Measurements from ENCODE around the gene COA1.

Gene COA1

GRCh38 chr7:43646603-43647338, 82.6 kb downstream of the COA1 start:
- no peak overlapping the region for H3K4me3 ChIP-seq (ENCODE audit: low read length)
- DNase-seq (ENCODE audit: low read depth), result no peak
- no peak for TF ChIP-seq CTCF (IDR thresholded peaks at IDR 0.05; ENCODE audit: insufficient read depth, low read depth, low read length, missing control alignments)

- H3K4me3 ChIP-seq (ENCODE audit: low read length), result no peak overlapping the region
- DNase-seq (ENCODE audit: low read depth), result no peak
- TF ChIP-seq CTCF (IDR thresholded peaks at IDR 0.05; ENCODE audit: insufficient read depth, low read depth, low read length, missing control alignments), result no peak
Observed at GRCh38 chr7:43645699-43646226, 83.6 kb downstream of the COA1 start.

GRCh38 chr7:43643846-43644245, 85.5 kb downstream of the COA1 start:
- no peak overlapping the region for H3K4me3 ChIP-seq (ENCODE audit: low read length)
- DNase-seq (ENCODE audit: low read depth), result no peak
- TF ChIP-seq CTCF (IDR thresholded peaks at IDR 0.05; ENCODE audit: insufficient read depth, low read depth, low read length, missing control alignments), result no peak

GRCh38 chr7:43642897-43643630, 86.3 kb downstream of the COA1 start:
- DNase-seq (ENCODE audit: low read depth), result no peak
- H3K4me3 ChIP-seq (ENCODE audit: low read length), result no peak overlapping the region
- no peak for TF ChIP-seq CTCF (IDR thresholded peaks at IDR 0.05; ENCODE audit: insufficient read depth, low read depth, low read length, missing control alignments)

GRCh38 chr7:43640679-43641078, 88.6 kb downstream of the COA1 start:
- no peak overlapping the region for H3K4me3 ChIP-seq (ENCODE audit: low read length)
- no peak for TF ChIP-seq CTCF (IDR thresholded peaks at IDR 0.05; ENCODE audit: insufficient read depth, low read depth, low read length, missing control alignments)
- DNase-seq (ENCODE audit: low read depth), result no peak

GRCh38 chr7:43639858-43640491, 89.3 kb downstream of the COA1 start:
- DNase-seq (ENCODE audit: low read depth), result peak; percentile 56
- no peak for TF ChIP-seq CTCF (IDR thresholded peaks at IDR 0.05; ENCODE audit: insufficient read depth, low read depth, low read length, missing control alignments)
- no peak overlapping the region for H3K4me3 ChIP-seq (ENCODE audit: low read length)
